SU-DHL-6 (cell line): ENCODE measurements around the gene GTF3C2.

Source experiments
- H2AFZ ChIP-seq: fragments of 200-600 bp; sonication (generic); 2 replicates; pipeline ENCODE4 v1.6.1; 2014; ENCODE audit warnings: low read depth, mild to moderate bottlenecking, moderate library complexity, mixed read lengths, antibody characterized with exemption, low read length; ENCODE audit not compliant: severe bottlenecking
- H3F3A ChIP-seq: fragments of 200-600 bp; shearing (Covaris generic); 2 replicates; pipeline ENCODE4 v1.6.0; 2016; ENCODE audit warnings: antibody characterized with exemption, mild to moderate bottlenecking; ENCODE audit not compliant: insufficient read depth
- H3K27ac ChIP-seq: fragments of 200-600 bp; sonication (generic); 2 replicates; pipeline ENCODE4 v1.5.1; 2016; ENCODE audit warnings: low read depth, mild to moderate bottlenecking, low read length, moderate library complexity, mixed read lengths
- H3K27me3 ChIP-seq: fragments of 200-600 bp; sonication (generic), shearing (Covaris generic); 2 replicates; pipeline ENCODE4 v1.6.0; 2014; ENCODE audit warnings: mild to moderate bottlenecking, low read length
- H3K36me3 ChIP-seq: fragments of 200-600 bp; sonication (generic); 2 replicates; pipeline ENCODE4 v1.6.1; 2014; ENCODE audit warnings: mild to moderate bottlenecking, low read length, mixed read lengths
- H3K4me2 ChIP-seq: fragments of 300-600, 200-600 bp; shearing (Covaris generic), sonication (generic); 2 replicates; pipeline ENCODE4 v1.6.0; 2014; ENCODE audit warnings: low read length, low read depth, mild to moderate bottlenecking; ENCODE audit not compliant: poor library complexity, severe bottlenecking
- H3K4me3 ChIP-seq: fragments of 200-600 bp; sonication (generic); 2 replicates; pipeline ENCODE4 v1.5.1; 2014; ENCODE audit warnings: antibody characterized with exemption, low read length, mild to moderate bottlenecking, mixed read lengths; ENCODE audit not compliant: insufficient read depth, poor library complexity, severe bottlenecking
- H3K79me2 ChIP-seq: fragments of 200-600 bp; sonication (generic); 2 replicates; pipeline ENCODE4 v1.6.1; 2014; ENCODE audit warnings: mild to moderate bottlenecking, low read length, moderate library complexity; ENCODE audit not compliant: insufficient read depth
- H3K9ac ChIP-seq: fragments of 200-600 bp; sonication (generic); 2 replicates; pipeline ENCODE4 v1.7.0; 2014; ENCODE audit warnings: mild to moderate bottlenecking, low read length
- H3K9me2 ChIP-seq: fragments of 200-600 bp; sonication (generic); replicated peaks from 2 replicates; pipeline ENCODE4 v1.6.1; 2014; ENCODE audit warnings: low read length; ENCODE audit not compliant: insufficient read depth
- H3K9me3 ChIP-seq: fragments of 200-600 bp; sonication (generic); 2 replicates; pipeline ENCODE4 v1.6.1; 2014; ENCODE audit warnings: low read length, mixed read lengths; ENCODE audit not compliant: insufficient read depth
- H4K20me1 ChIP-seq: fragments of 200-600 bp; sonication (generic); 2 replicates; pipeline ENCODE4 v1.6.1; 2014; ENCODE audit warnings: low read depth, mild to moderate bottlenecking, antibody characterized with exemption, low read length, moderate library complexity, mixed read lengths
- CTCF ChIP-seq: fragments of 200-600 bp; sonication (generic); IDR thresholded peaks from one replicate; pipeline ENCODE4 v1.5.1; 2017; ENCODE audit warnings: antibody characterized with exemption, mild to moderate bottlenecking, low read length, moderate library complexity; ENCODE audit not compliant: insufficient read depth, poor library complexity, severe bottlenecking
- EZH2phosphoT487 ChIP-seq: fragments of 200-600 bp; sonication (generic), shearing (Covaris generic); conservative IDR thresholded peaks from 2 replicates; pipeline ENCODE4 v1.6.1; 2018; ENCODE audit warnings: mild to moderate bottlenecking, antibody characterized with exemption, low read length, moderate library complexity, mixed read lengths

Gene GTF3C2

DNA sequence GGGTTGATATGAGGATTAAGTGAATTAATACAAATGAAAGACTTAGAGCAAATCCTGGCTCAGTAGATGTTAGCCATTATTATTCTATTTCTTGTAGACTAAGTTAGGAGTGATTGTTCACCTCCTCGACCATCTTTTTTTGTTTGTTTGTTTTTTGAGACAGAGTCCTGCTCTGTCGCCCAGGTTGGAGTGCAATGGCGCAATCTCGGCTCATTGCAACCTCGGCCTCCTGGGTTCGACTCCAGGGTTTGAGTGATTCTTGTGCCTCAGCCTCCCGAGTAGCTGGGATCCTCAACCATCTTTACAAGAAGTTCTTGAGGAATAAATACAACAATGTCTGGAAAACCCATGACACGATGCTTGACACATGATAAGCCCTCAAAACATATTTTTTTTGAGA lies 61.6 kb downstream of the GTF3C2 start:
- H3F3A ChIP-seq, result no peaks in the 10 kb centered on the region
- peaks cover 3% of the 10 kb centered on the region; the same call in 1 of the 2 replicates for H3K27me3 ChIP-seq
- no peak overlapping the region for H3K4me3 ChIP-seq
- no peak overlapping the region for H3K27ac ChIP-seq
- no peak for TF ChIP-seq EZH2phosphoT487
- no peak for TF ChIP-seq CTCF
- H4K20me1 ChIP-seq, result no peaks in the 10 kb centered on the region
- H3K9me3 ChIP-seq, result no peaks in the 10 kb centered on the region
- no peaks in the 10 kb centered on the region for H3K79me2 ChIP-seq
- H3K36me3 ChIP-seq, result no peaks in the 10 kb centered on the region
- no peaks in the 10 kb centered on the region for H3K9me2 ChIP-seq
- H2AFZ ChIP-seq, result no peak overlapping the region
- no peak overlapping the region for H3K4me2 ChIP-seq
- H3K9ac ChIP-seq, result no peak overlapping the region

DNA sequence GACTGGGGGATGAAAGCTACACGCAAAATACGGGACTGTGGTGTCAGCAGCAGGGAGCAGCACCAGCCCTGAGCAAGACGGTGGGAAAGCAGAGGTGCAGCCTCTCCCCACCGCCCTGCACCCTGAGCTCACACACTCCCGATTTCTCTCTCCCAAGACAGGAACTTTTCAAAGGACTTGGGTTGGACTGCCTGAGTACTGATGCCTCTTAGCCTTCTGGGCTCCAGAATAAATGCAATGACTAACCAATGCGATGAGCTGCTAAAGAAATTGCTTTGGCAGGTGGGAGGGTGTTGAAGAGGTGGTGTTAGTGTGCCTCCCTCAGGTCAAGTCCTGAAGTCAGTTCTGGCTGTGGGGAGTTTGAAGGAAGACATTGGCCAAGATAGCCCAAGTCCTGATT lies 64.7 kb downstream of the GTF3C2 start:
- no peak overlapping the region for H3K4me2 ChIP-seq
- H3K9me3 ChIP-seq, result no peaks in the 10 kb centered on the region
- no peaks in the 10 kb centered on the region for H3F3A ChIP-seq
- H3K27me3 ChIP-seq, result no peaks in the 10 kb centered on the region
- no peak overlapping the region for H3K4me3 ChIP-seq
- TF ChIP-seq CTCF (no peak), EZH2phosphoT487 (no peak)
- H4K20me1 ChIP-seq, result no peaks in the 10 kb centered on the region
- no peak overlapping the region for H3K9ac ChIP-seq
- no peaks in the 10 kb centered on the region for H3K36me3 ChIP-seq
- H3K79me2 ChIP-seq, result no peaks in the 10 kb centered on the region
- no peak overlapping the region for H2AFZ ChIP-seq
- H3K9me2 ChIP-seq, result no peaks in the 10 kb centered on the region
- H3K27ac ChIP-seq, result no peak overlapping the region

- H3K79me2 ChIP-seq, result no peaks in the 10 kb centered on the region
- H3K9me3 ChIP-seq, result no peaks in the 10 kb centered on the region
- H3K4me2 ChIP-seq, result peak overlapping the region; percentile 33
- H3K36me3 ChIP-seq, result no peaks in the 10 kb centered on the region
- no peak overlapping the region for H3K9ac ChIP-seq
- H2AFZ ChIP-seq, result no peak overlapping the region
- H3K27ac ChIP-seq, result 0 out of 2 replicates have a peak overlapping the region, but pooled peaks have one; percentile 30
- H3K27me3 ChIP-seq, result no peaks in the 10 kb centered on the region
- H3K9me2 ChIP-seq, result no peaks in the 10 kb centered on the region
- no peak overlapping the region for H3K4me3 ChIP-seq
- H3F3A ChIP-seq, result no peaks in the 10 kb centered on the region
- TF ChIP-seq EZH2phosphoT487 (no peak), CTCF (no peak)
- H4K20me1 ChIP-seq, result no peaks in the 10 kb centered on the region
Measured at GRCh38 chr2:27290549-27290948, 66.0 kb downstream of the GTF3C2 start.
